DMS114 treated with DMSO at 0.1 percent for 48 hours (cell line): ENCODE data around the gene SLC6A11.

Experiments
- DNase-seq: peaks from one replicate; lab custom pipeline; 2025; ENCODE audit not compliant: unreplicated experiment; lab: John Stamatoyannopoulos, UW

SLC6A11 gene

DNA sequence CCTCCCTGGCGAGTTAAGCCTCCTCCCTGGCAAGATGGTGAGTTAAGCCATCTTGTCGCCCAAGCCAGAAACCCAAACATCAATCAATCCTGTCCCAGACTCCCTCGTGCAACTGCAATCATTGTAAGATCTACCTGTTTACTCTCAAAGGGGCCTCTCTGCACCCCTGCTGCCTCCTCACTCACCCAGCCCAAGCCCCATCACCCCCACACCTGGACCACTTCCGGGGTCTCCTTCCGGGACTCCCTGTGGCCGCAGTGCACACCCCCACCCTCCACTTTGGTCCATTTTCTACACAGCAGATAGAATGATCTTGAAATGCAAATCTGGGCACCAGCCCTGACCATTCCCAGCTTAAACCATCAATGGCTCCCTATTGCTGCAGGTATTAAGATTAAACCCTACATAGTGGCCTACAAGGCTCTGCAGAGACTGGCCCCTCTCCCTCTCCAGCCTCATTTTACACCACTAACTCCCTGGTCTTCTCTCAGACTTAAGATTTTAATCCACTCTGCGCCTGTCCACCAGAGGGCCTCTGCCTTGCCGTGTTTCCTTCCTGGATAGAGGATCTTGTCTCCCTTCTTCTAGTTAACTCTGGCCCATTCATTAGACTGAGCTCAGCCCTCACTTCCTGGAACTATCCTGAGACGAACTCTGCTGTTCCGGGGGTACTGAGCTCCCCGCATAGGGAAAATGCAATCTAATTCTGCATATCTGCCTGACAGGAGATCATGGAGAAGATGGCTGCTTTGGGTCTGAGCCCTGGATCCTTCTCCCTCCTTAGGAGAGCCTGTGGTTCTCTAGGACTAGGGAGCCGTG lies 134.7 kb downstream of the SLC6A11 start:
- DNase-seq = peak; percentile 53

- no peak for DNase-seq
Measured at GRCh38 chr3:10951295-10951926, 135.4 kb downstream of the SLC6A11 start.

- DNase-seq = no peak
Measured at GRCh38 chr3:10952525-10952924, 136.5 kb downstream of the SLC6A11 start.

DNA sequence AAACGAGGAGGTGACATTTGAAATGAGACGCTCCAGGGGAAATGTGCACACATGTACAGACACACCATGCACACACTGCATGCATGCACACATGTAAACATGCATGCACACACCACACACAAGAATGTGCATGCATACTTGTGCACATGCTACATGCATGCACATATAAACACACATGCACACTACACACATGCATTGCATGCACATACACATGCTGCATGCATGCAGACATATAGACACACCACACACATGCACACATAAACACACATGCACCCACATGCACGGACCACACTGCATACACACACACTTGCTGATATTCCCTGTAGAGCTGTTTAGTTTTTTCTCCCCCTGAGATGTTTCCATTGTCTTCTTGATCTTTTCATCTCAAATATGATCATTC lies 138.7 kb downstream of the SLC6A11 start:
- no peak for DNase-seq

GRCh38 chr3:10955711-10956453 lies 139.9 kb downstream of the SLC6A11 start:
- no peak for DNase-seq

- no peak for DNase-seq
Measured at GRCh38 chr3:10956531-10956930, 140.5 kb downstream of the SLC6A11 start.

DNA sequence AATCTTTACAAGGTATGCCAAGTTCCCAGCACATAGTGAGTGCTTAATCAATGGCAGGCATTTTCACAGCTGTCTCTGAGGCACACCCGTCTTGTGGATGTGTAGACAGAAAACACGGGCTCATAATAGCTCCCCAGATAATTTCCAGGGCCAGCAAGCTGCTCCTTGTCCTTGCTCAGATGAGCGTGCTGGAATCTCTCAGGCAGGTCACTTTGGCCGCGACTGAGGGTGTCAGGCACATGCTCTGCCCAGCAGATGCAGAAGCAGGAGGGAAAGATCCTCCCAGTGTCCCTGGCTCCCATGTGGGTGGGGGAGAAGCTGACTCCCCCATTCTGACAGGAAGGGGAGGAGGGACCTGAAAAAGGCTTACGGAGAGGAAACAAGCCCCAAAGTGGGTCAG lies 141.0 kb downstream of the SLC6A11 start:
- DNase-seq = no peak

- no peak for DNase-seq
Measured at GRCh38 chr3:10957976-10958749, 142.1 kb downstream of the SLC6A11 start.

DNA sequence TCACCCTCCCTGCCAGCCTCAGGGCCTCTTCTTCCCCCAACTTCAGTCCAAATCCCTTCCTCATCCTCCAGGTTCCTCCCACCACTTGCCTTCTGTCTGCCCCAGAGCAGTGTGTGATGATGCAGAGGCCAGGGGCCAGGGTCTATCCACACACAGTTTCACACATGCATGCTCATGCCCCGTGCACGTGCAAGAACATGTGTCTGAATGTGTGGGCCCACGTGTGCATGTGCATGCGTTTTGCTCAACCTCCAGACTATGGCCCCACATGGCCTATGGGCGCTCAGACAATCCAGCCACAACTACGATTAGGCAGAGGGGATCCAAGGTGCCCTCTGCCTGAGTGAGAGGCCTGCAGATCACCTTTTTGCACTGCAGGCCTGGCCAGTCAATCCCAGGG lies 144.2 kb downstream of the SLC6A11 start:
- no peak for DNase-seq

DNA sequence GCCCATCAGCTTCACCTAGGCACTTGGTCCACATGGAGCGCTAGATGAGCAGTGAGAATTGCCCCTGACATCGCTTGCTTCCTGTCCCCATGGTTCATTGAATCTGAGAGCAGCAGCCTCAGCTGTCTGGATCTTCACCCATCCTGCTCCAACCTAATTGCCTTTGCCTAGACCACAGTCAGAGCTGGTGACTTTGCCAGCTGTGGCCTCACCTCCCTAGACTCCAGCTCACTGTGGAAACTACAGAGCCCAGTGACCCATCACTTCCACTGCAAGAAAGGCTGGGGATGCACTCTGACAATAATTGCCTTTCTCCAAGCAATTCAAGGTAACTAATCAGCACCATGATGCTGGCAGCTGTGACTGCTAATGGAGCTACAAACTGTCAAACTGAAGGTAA lies 145.9 kb downstream of the SLC6A11 start:
- no peak for DNase-seq

- no peak for DNase-seq
Measured at GRCh38 chr3:10962481-10963036, 146.5 kb downstream of the SLC6A11 start.

DNA sequence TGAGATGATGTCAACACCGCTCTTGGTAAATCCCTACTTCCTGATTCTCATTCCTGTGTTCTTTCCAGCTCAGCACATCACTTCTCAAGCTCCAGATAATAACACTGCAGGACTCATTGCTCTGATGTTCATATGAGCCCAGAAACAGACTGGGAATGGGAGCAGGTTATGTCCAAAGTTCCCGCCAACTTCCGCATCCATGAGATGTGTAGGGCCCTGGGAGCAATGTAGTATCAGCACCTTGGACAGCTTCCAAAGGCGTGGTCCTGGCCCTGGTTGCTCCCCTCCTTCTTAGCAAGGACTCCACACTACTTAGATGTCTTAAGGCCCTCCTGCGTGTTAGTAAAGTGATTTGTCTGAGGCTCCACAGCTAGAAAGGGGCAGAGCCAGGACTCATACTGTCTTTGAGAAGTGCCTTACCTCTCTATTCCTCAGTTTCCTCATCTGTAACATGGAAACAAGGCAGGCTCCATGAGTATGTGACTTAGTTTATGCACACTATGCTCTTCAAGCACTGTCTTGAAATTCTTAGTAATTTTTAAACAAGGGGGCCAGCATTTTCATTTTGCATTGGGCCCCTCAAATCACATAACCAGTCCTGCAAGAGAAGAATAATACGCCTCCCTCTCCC lies 148.6 kb downstream of the SLC6A11 start:
- DNase-seq = no peak

DNA sequence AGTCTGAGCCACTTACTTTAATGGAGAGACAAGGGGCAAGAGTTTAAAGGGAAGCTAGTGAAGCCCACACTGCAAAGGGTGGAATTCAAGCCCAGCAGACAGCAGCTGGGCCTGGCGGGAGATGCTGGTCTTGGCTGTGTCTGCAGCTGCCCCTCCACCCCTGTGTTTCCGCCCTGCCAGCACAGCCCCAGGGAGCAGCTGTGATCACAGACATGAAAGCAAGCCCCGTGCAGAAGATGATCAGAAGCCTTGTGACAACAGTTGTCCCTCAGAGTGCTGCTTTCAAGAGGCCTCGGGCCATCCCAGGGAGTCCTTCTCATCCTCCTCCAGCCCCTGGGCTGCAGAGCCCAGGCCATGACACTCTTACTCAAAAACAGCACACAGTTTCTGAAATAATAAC lies 152.4 kb downstream of the SLC6A11 start:
- DNase-seq = no peak

DNA sequence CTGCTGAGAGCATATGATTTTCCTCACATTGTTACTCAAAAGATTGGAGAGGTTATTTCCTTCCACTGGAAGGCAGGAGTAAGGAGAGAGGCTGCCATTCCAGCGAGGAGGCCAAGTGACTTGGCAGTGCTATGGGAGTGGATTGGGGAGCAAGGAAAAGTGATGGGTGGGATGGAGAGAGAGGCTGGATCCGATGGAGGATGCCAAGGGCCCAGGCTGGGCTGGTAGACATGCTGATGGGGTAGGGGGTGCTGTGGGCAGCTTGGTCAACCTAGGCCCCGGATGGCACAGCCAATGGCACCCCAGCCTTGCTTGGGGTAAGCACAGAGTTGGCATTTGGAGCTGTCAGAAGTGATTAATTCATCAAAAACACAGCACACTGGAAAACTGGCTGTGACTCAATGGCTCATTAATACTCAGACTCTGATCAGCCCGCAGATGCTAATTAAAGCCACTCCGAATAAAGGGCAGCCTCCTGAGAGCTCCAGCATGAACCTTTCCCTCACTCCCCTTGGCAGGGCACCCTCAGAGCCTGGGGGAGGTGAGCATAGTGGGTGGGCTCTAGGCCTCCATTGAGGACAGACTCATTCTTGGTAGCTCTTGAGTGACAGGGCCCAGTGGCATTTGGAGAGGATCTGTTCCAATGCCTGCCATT lies 154.4 kb downstream of the SLC6A11 start:
- no peak for DNase-seq

- no peak for DNase-seq
Measured at GRCh38 chr3:10972072-10972782, 156.2 kb downstream of the SLC6A11 start.

DNA sequence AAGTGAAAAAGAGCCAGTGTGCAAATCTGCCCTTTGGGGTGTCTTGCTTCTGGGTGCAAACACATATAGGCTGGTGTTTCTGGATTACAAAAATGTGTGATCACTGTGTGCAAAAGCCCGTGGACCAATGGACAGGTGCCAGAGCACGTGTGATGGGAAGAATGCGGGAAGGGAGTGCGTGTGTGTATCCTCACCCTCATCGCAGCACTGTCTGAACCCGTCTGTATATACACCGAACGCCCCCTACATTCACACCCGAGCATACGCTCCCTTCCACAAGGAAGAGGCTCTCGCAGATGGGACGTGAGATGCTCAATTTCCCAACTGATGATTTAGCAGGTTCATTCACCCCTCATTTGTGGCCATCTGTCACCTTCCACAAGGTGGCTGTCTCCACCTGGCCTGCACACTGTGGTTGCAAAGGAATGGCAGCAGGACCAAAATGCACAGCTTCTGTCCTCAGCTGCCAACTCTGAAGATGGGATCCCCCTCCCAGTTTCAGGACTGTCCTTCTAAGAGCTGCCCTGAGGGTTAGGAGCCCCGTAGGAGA lies 157.1 kb downstream of the SLC6A11 start:
- no peak for DNase-seq

DNA sequence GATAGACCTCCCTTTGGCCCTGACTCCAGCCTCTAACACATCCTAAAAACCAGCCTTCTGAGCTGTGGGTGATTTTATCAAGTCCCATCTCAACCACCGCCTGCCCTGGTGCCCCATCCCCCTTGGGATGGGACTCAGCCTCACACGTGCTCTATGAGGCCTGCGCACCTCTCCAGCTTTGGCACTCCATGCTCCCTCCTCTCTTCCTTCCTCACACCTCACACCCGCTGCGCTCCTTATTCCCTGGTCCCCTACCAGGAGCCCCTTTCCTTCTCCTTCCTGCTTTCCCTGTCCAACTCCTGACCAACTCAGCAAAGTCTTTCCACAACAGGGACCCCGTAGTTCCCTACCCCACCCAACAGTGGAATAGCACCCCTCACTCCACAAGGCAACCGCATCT lies 158.1 kb downstream of the SLC6A11 start:
- DNase-seq = no peak

GRCh38 chr3:10974746-10975375 lies 158.8 kb downstream of the SLC6A11 start:
- DNase-seq = no peak
